ENCODE measurements around the gene BHMT. TPM values are rescaled to one million over a fixed set of nuclear protein-coding genes. Genes with fewer than 3 reads are reported as not detected.

The BHMT gene
- total RNA-seq, 1 donor from 2014 or later: 20.4 TPM

DNA sequence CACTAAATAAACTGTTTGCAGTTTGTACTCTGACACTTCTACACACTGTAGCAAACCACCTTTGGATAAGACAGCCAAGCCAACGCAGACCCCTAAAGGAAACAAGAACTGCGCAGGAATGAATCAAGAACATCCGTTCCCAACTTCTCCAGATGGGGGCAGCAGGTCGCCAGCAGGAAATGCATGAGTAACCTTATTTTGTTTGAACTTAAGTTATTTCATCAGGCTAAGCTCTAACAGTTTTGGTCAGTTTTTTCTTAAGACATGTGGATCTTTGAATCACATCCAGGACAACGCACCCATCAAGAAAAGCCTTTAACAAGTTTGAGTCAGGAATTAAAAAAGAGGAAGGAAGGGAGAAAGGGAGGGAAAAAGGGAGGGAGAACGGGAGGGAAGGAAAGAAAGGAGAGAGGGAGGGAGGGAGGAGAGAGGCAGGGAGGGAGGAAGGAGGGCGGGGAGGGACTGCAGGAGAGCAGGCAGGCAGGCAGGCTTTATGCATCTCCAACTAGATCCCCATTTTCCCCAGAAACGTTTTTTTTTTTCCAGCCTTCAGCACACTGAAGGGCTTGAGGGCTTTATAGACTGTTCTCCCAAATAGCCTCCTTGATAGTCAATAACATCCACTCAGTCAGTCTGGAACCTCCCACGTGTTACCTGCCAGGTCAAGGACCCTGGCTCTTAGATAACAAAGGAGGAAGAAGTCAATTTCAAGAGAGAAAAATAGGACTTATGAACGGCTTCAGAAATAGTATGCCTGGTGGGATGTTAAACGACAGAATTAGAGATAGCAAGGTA, 22.2 kb downstream of the BHMT start:
- peaks cover 6% of the 10 kb centered on the region for H3K9me3 Mint-ChIP-seq (ENCODE audit: unreplicated experiment)
- H3K4me1 Mint-ChIP-seq (ENCODE audit: low read depth, unreplicated experiment): peaks cover 37% of the 10 kb centered on the region
- H3K36me3 Mint-ChIP-seq (ENCODE audit: unreplicated experiment): no peaks in the 10 kb centered on the region
- peak overlapping the region; percentile 92 for H3K27ac Mint-ChIP-seq (ENCODE audit: unreplicated experiment)
- TF ChIP-seq, protein P1, sequence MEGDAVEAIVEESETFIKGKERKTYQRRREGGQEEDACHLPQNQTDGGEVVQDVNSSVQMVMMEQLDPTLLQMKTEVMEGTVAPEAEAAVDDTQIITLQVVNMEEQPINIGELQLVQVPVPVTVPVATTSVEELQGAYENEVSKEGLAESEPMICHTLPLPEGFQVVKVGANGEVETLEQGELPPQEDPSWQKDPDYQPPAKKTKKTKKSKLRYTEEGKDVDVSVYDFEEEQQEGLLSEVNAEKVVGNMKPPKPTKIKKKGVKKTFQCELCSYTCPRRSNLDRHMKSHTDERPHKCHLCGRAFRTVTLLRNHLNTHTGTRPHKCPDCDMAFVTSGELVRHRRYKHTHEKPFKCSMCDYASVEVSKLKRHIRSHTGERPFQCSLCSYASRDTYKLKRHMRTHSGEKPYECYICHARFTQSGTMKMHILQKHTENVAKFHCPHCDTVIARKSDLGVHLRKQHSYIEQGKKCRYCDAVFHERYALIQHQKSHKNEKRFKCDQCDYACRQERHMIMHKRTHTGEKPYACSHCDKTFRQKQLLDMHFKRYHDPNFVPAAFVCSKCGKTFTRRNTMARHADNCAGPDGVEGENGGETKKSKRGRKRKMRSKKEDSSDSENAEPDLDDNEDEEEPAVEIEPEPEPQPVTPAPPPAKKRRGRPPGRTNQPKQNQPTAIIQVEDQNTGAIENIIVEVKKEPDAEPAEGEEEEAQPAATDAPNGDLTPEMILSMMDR (IDR thresholded peaks at IDR 0.05; ENCODE audit: partially characterized antibody, unreplicated experiment): no peak
- peak overlapping the region; percentile 84 for H3K4me3 Mint-ChIP-seq (ENCODE audit: unreplicated experiment)
- no peaks in the 10 kb centered on the region for H3K27me3 Mint-ChIP-seq (ENCODE audit: unreplicated experiment)
- DNase-seq: peak; percentile 78

DNA sequence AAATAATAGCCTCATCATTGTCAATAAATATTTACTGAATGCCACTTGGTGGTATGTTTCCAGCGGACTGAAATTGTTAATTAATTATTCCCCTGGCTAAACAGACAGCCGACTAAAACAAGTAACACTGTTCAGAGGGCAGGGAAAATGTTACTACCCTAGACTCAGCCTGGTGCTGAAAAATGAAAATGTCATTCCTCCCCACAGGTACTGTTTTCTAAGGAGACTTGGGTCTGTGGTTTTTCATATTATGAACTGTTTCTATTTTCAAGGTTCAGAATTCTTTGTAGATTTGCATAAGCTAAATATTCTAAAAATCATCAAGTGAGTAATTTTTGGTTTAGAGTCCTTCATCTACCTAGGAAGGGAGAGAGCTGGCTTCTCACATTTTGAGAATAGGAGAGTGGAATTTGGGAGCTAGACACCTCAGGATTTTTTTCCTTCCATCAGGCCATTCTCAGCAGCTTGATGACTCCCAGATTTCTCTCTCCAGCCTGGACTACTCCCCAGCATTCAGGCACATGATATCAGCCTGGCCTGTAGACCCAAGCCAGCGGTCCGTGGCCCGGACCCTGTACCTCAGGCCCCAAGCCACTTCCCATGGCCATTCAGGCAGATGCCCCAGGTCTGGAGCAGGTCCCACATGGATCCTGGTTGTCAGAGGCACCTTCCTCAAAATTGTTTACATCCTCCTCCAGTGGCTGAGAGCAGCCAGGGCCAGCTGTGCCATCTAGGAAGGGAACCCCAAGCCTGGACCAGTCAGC, 24.4 kb downstream of the BHMT start:
- Mint-ChIP-seq H3K27me3 (ENCODE audit: unreplicated experiment) (no peaks in the 10 kb centered on the region), H3K4me1 (ENCODE audit: low read depth, unreplicated experiment) (peaks cover 31% of the 10 kb centered on the region), H3K9me3 (ENCODE audit: unreplicated experiment) (peaks cover 3% of the 10 kb centered on the region), H3K4me3 (ENCODE audit: unreplicated experiment) (no peak overlapping the region), H3K36me3 (ENCODE audit: unreplicated experiment) (peaks cover 8% of the 10 kb centered on the region), H3K27ac (ENCODE audit: unreplicated experiment) (no peak overlapping the region)
- TF ChIP-seq, protein P1 (IDR thresholded peaks at IDR 0.05; ENCODE audit: partially characterized antibody, unreplicated experiment): no peak
- DNase-seq: no peak

DNA sequence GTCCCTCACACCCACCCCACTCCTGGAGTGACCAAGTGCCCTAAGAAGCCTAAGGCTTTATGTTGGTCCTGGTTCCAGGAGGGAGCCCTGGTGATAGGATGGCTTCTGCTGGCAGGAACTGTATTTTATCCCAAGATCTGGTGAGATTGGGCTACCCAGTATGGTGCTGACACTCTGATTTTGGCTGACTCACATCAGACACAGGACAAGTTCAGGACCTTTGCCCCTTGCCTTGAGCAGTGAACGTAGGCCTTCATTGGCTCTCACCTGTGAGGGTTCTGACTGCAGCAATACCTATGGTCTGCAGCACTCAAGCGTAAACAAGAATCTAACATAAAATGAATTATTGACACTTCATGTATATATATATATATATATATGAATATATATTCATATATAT, 25.0 kb downstream of the BHMT start:
- TF ChIP-seq, protein P1 (IDR thresholded peaks at IDR 0.05; ENCODE audit: partially characterized antibody, unreplicated experiment): no peak
- H3K9me3 Mint-ChIP-seq (ENCODE audit: unreplicated experiment): peaks cover 1% of the 10 kb centered on the region
- H3K4me3 Mint-ChIP-seq (ENCODE audit: unreplicated experiment): no peak overlapping the region
- DNase-seq: no peak
- H3K27me3 Mint-ChIP-seq (ENCODE audit: unreplicated experiment): no peaks in the 10 kb centered on the region
- no peak overlapping the region for H3K27ac Mint-ChIP-seq (ENCODE audit: unreplicated experiment)
- peaks cover 8% of the 10 kb centered on the region for H3K36me3 Mint-ChIP-seq (ENCODE audit: unreplicated experiment)
- peaks cover 24% of the 10 kb centered on the region for H3K4me1 Mint-ChIP-seq (ENCODE audit: low read depth, unreplicated experiment)

DNA sequence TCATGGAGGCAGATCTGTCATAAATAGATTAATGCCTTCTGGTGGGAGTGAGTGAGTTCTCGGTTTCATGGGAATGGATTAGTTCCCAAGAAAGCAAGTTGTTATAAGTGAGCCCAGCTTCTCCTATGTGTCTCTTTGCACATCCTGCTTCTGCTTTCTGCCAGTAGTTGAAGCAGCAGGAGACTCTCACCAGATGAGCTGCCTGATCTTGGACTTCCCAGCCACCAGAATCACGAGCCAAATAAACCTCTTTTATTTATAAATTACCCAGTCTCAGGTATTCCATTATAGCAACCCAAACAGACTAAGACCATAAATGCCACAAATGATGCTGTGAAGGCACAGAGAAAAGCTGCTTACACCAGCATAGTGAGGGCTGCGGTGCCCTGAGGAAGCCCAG, 28.9 kb downstream of the BHMT start:
- Mint-ChIP-seq H3K9me3 (ENCODE audit: unreplicated experiment) (no peaks in the 10 kb centered on the region), H3K27ac (ENCODE audit: unreplicated experiment) (no peak overlapping the region), H3K4me3 (ENCODE audit: unreplicated experiment) (no peak overlapping the region), H3K4me1 (ENCODE audit: low read depth, unreplicated experiment) (peaks cover 6% of the 10 kb centered on the region), H3K36me3 (ENCODE audit: unreplicated experiment) (peaks cover 12% of the 10 kb centered on the region), H3K27me3 (ENCODE audit: unreplicated experiment) (peaks cover 2% of the 10 kb centered on the region)
- DNase-seq: no peak
- TF ChIP-seq, protein P1 (IDR thresholded peaks at IDR 0.05; ENCODE audit: partially characterized antibody, unreplicated experiment): no peak

All from glutamatergic neuron (in vitro differentiated cells).